Right hindlimb (tissue), 1 donor: ENCODE measurements around the gene MINDY4.
A peak's percentile ranks its signal among the peaks of the same experiment; 100 is the strongest.

Experiments
- DNase-seq: peaks from one replicate; pipeline ENCODE4 v3.0.0-alpha.2; 2018

The MINDY4 gene

DNA sequence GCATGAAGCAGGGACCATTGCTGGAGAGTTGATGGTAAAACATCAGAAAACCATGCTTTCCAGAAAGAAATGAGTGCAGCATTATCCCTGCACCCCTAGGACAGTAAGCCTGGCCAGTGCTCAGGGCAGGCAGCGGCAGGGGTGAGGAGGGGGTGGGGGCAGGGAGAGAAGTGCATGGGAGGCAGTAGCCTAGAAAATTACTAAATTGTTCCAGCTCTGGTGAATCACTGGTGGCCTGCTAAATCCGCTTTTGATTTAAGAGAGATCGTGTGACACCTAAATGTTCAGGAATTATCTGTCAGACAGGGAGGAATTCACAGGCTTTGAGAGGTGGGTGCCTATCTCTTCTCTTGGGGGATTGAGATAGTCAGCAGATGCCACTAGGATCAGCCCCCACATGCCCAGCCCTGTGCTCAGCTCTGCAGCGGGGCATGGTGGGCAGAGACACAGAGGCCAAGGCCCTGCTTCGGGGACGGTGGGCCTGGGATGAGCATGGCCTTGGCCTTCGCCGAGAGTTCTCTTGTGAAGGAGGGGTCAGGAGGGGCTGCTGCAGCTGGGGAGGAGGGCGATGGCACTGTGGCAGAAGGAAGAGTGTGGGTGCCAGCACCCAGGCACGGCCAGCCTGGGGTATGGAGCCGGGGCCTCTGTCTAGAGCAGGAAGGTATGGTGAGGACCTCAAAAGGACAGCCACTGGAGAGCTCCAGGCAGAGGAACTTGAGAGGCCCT, 135.5 kb downstream of the MINDY4 start:
- no peak for DNase-seq

DNA sequence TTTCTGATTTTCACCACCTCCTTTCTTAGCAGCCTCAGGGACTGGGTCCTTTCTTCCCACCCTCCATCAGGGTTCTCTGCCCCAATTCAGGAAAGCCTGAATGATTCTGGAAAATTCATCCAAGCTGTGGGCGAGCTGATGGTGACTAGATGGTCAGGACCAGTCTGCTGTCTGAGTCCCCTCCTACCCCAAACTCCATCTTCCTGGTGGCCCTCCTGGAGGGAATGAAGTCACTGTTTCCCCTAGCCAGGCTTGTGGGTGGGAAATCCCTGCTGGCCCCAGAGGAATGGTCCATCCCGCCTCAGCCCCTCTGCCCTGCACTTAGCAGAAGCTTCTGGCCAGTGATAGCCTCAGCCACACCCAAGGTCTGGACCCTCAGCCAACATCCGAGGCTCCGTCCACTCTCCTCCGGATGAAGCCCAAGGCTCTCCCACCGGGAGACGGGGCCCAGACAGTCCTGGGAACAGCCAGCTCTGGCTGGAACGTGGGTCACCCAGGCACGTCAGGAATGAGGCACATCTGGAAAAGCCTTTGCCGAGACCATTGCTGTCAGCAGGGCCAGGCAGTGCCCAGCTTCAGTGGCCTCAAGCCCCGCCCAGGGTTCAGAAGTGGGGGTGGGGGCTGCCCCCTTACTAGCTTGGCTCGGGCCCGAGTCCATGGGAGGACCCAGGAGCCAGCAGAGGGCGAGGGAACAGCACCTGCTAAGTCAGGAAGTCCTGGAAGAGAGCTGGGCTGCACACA, 136.5 kb downstream of the MINDY4 start:
- DNase-seq, result no peak

GRCh38 chr7:30908681-30909080, 137.5 kb downstream of the MINDY4 start:
- DNase-seq, result no peak

DNA sequence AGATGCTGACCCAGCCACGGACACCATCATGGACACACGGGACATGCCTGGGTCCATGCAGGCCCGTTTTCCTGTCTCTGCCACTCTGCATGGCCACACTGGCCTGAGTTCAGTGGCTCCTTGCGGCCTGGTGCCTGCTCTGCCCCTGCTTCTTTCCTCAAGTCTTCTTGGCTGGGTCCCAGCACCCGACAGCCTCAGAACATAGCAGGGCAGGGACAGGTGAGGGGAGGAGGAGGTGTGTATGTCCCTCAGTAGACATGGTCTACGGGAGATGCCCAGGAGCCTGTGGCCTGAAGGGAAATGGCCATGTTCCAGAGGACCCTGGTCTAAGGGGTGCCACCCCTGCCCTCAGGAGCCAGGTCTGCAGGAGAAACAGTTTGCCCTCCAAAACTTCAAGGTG, 138.2 kb downstream of the MINDY4 start:
- DNase-seq, result no peak

GRCh38 chr7:30910411-30911073, 139.3 kb downstream of the MINDY4 start:
- no peak for DNase-seq

GRCh38 chr7:30911133-30911532, 139.9 kb downstream of the MINDY4 start:
- DNase-seq, result no peak

DNA sequence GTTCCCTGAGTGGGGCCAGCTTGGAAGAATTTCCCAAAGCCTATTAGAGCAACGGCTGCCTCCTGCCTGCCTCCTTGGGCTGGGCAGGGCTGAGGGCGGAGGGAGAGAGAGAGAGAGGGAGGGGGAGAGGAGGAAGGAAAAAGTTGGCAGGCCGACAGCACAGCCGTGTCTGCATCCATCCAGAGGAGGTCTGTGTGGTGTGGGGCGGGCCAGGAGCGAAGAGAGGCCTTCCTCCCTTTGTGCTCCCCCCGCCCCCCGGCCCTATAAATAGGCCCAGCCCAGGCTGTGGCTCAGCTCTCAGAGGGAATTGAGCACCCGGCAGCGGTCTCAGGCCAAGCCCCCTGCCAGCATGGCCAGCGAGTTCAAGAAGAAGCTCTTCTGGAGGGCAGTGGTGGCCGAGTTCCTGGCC, 140.3 kb downstream of the MINDY4 start, which contains the start of gene AQP1:
AQP1 (plus strand) TSS at position 293 of the 409 bp plus-strand sequence; CDS start at position 350, 57 bp downstream.
- DNase-seq, result peak; percentile 93

DNA sequence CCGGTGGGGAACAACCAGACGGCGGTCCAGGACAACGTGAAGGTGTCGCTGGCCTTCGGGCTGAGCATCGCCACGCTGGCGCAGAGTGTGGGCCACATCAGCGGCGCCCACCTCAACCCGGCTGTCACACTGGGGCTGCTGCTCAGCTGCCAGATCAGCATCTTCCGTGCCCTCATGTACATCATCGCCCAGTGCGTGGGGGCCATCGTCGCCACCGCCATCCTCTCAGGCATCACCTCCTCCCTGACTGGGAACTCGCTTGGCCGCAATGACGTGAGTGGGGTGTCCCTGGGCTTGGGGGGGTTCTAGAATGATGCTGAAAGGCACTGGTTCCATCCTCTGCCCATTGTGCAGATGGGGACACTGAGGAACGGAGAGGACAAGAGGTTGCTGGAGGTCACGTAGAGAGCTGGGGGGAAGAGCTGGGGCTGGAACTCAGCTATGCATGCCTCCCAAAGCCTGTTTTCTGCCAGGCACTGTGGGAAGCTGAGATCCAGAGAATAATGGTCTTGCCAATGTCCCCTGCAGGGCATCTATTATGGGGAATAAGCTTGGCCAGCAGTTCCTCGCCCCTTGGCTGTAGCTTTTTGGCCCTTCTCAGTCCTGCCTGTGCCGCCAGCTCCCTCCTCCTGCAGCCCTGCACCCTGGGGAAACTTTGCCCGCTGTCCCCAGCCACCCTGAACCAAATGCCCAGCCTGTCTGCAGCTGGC, 141.0 kb downstream of the MINDY4 start:
- no peak for DNase-seq

DNA sequence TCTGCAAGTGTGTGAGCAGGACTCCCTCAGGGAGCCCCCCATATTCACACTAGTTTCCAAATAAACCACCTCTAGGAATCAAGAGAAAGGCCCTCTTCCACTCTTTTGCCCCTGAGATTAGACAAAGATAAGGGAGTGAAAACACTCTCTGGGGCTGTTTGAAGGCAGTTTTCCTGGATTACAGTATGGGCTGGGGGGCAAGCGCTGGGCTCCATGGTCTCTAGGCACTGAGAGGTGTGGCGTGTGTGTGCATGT, 141.4 kb downstream of the MINDY4 start:
- no peak for DNase-seq

DNA sequence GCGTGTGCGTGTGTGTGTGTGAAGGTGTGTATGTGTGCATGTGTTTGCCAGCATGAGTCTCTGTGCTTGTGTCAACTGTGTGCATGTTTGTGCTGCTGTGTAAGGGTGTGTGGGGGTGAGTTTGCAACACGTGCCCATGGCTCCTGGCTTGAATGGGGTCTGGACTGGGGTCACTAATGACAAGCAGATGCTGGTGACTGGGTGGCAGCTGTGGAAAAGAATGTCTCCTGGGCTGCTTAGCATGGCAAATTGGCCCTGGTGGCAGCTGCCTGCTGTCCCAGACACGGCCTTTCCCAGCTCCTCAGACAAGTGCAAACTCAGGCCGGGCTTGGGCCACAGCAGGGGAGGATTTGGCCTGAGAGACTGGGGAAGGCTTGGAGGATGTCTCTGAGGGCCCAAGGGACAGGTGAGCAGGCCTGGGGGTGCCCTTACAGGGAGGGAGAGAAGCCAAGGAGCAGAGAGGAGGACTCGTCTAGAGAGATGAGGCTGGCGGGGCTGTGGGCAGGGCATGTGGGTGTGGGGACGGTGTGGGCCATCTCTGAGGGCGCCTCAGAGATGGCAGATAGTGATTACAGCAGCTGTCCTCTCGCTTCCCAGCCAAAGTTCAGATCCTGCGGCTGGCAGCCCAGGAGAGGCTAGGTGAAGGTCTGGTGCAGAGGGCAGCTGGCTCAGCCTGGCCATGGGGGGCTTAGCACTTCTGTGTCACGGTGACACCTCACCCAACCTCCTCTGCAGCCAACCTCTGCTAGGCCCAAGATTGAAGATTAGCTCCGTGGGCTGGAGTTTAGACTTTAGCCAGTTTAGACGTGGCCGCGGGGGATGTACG, 142.0 kb downstream of the MINDY4 start:
- peak; percentile 75 for DNase-seq

DNA sequence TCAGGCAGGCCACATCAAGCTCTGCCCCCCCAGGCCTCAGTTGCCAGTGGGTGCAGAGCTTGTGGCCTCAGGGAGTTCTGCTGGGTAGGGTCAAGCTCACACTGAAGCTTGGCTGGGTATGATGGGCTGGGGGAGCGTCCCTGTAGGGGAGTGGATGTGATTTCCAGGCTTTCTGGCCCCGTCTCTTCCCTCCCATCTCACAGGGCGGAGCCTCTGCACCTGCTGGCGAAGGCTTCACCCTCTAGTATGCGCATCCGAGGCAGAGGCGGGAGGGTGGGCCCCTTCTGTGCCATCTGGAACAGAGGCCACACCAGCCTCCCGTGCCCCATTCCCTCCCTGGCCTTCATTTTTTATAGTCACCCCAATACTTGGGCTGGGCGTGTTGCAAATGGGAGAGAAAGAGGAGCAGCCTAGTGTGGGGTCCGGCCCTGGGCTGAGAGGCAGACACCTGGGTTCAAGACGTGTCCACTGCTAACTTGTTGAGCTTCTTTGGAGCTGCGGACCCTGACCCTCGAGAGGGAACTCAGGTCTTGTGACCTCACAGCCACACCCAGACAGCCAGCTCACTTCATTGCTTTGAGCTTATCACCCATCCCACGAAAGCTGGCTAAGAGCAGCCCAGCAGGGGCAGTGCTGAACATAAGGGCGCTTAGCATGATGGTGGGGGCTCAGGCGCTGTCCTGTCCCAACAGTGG, 142.8 kb downstream of the MINDY4 start:
- DNase-seq, result no peak

DNA sequence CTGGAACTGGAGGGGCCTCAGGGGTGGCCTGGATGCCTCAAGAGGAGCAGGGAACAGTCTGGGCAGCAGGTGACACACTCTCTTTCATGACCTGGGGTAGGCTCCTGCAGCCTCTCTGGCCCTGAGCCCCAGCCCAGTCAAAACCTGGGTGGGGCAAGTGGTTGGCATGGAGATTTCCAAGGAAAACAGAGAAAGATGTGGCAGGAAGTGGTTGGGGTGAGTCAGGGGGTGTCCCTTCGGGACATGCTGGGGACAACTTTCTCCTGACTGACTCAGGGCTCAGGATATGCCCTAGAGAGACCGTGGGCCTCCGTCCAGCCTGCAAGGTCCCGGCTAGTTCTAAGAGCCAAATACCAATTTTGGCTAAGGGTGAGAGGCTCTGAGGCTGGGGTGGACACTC, 143.4 kb downstream of the MINDY4 start:
- DNase-seq, result no peak

DNA sequence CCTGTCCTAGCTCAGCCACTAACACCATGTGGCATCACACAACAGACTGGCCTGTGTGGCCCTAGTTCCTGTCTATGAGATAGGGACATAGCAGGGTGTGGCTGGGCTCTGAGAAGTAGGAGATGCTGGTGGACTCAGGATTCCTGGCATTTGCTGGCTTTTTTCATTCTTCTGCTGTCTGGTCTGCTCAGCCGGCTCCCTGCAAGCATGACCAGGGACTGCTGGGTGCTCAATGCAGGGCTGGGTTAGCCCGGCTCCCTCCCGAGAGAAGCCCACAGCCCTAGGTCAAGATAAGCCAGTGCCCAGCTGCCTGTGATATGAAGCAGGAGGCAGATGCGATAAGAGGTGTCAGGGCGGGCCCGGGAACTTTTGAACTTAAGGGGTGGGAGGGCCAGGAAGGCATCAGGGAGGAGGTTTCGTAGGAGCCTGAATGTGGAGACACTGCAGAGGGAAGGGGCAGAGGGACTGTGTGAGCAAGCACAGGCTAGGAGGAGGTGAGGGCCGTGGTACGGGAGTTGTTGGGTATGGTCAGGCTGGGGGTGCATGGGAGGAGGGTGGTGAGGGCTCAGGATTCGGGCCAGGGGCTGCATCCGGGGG, 143.9 kb downstream of the MINDY4 start:
- no peak for DNase-seq

DNA sequence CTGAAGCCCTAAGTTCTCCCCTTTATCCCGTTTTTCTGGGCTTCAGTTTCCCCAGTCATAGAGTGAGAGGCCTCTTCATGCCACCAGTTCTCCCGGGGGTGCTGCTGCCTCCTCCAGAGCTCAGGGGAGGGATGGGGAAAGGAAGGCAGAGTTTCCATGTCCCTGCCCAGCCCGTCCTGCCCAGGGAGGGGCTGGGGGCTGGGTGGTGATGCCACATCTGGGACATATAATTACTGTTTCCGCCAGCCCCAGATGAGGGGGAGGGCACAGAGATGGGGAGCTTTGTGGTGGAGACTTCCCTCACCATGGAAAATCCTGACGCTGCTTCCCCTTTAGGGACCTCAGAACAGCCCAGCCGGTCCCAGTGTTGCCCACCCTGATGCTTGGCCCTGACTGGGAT, 144.5 kb downstream of the MINDY4 start:
- DNase-seq, result no peak

DNA sequence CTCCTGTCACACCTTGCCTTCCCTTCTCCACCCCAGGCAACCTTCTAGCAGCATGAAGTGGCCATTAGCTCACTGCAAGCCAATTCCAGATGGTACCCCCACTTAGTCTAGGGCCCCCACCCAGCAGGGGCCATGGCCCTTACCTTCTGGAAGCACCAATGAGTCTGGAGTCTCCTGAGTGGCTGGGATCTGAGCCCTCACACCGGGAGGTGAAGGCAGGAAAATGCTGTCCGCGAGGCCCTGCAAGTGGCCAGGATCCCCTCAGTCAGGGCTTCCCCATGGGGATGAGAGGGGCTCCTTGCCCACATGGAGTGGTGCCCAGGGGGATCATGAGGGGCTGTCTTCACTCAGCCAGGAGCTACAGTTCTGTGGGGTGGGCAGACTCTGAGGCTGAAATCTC, 145.0 kb downstream of the MINDY4 start:
- DNase-seq, result no peak

GRCh38 chr7:30916767-30917166, 145.6 kb downstream of the MINDY4 start:
- DNase-seq, result no peak

GRCh38 chr7:30917216-30917893, 146.1 kb downstream of the MINDY4 start:
- DNase-seq, result no peak

- DNase-seq, result peak; percentile 15
These were observed 147.5 kb downstream of the MINDY4 start for GRCh38 chr7:30918676-30919075.

DNA sequence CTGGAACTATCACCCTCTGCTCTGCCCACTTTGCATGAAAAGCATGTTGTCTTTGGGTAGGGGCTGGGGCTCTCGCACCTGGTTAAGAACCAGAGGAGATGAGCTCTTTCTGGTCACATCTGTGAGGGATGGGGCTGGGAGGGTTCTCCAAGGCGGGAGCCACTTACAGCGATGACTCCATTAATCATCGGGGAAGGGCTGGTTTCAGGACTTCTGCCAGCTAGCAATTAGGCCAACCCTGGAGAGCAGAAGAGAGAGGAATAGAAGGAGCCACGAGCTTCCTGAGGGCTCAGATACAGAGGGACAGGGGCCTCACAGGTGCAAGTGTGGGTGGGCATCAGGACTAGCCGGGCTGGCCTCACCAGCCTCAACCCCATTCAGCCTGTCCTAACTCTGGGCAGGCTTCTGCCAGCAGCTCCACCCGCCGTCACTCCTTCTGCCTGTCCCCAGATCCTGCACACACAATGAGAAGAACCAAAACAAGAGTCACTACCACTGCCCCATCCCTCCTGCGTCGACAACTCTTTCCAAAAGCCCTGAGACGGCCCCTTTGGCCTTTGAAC, 148.9 kb downstream of the MINDY4 start:
- peak; percentile 21 for DNase-seq
